IPS DF 6.9 (cell line): ENCODE data around the gene DENND4A.

ENCODE experiments used
- DNase-seq: peaks from one replicate; pipeline ENCODE4 v3.0.0-alpha.2; 2013; ENCODE audit warnings: low read depth, low spot score
- H3K27ac ChIP-seq: one replicate; pipeline ENCODE4 v1.5.1; 2013; ENCODE audit warnings: low read length, control low read depth
- H3K27me3 ChIP-seq: 2 replicates; pipeline ENCODE4 v1.6.1; 2013; ENCODE audit warnings: mild to moderate bottlenecking, low read length; ENCODE audit not compliant: control insufficient read depth, insufficient read depth
- H3K36me3 ChIP-seq: 2 replicates; pipeline ENCODE4 v1.6.1; 2013; ENCODE audit warnings: low read length; ENCODE audit not compliant: control insufficient read depth, insufficient read depth
- H3K4me1 ChIP-seq: 2 replicates; pipeline ENCODE4 v1.6.1; 2013; ENCODE audit warnings: low read length; ENCODE audit not compliant: control insufficient read depth, insufficient read depth
- H3K4me3 ChIP-seq: 2 replicates; pipeline ENCODE4 v1.5.1; 2013; ENCODE audit warnings: mild to moderate bottlenecking, low read length
- H3K9me3 ChIP-seq: 2 replicates; pipeline ENCODE4 v1.6.1; 2013; ENCODE audit warnings: low read length, inconsistent platforms; ENCODE audit not compliant: control insufficient read depth, insufficient read depth
- WGBS: extraction: QIAGEN DNeasy Blood & Tissue Kit; methylation state at CpG from one replicate; pipeline ENCODE4 v1.1.7; 2013; ENCODE audit warnings: mixed read lengths, missing lambda C conversion rate; ENCODE audit not compliant: insufficient read length, insufficient coverage; 5-methylcytosine and 5-hydroxymethylcytosine counted together

The DENND4A gene

GRCh38 chr15:65832549-65833364, 40.7 kb upstream of the DENND4A start:
- DNase-seq = peak; percentile 71
- no peak overlapping the region for H3K4me3 ChIP-seq
- H3K36me3 ChIP-seq = no peaks in the 10 kb centered on the region
- peaks cover 1% of the 10 kb centered on the region; the same call in 1 of the 2 replicates for H3K4me1 ChIP-seq
- no peaks in the 10 kb centered on the region for H3K27me3 ChIP-seq
- no peak overlapping the region for H3K27ac ChIP-seq
- no CpG with 5 or more reads among the region's 8 CpGs for WGBS
- H3K9me3 ChIP-seq = no peaks in the 10 kb centered on the region

- no peak overlapping the region for H3K4me3 ChIP-seq
- H3K4me1 ChIP-seq = peaks cover 1% of the 10 kb centered on the region; the same call in 1 of the 2 replicates
- no peak overlapping the region for H3K27ac ChIP-seq
- H3K27me3 ChIP-seq = no peaks in the 10 kb centered on the region
- H3K9me3 ChIP-seq = no peaks in the 10 kb centered on the region
- H3K36me3 ChIP-seq = no peaks in the 10 kb centered on the region
- DNase-seq = no peak
- WGBS = no CpG with 5 or more reads among the region's 7 CpGs
Measured at GRCh38 chr15:65829130-65829764, 37.2 kb upstream of the DENND4A start.

- Histone ChIP-seq H3K27me3 (no peaks in the 10 kb centered on the region), H3K27ac (no peak overlapping the region), H3K4me1 (no peaks in the 10 kb centered on the region), H3K4me3 (no peak overlapping the region), H3K36me3 (no peaks in the 10 kb centered on the region), H3K9me3 (no peaks in the 10 kb centered on the region)
- no peak for DNase-seq
- WGBS = no CpG with 5 or more reads among the region's 2 CpGs
Measured at GRCh38 chr15:65828585-65828984, 36.5 kb upstream of the DENND4A start.

GRCh38 chr15:65827065-65827464, 35.0 kb upstream of the DENND4A start:
- Histone ChIP-seq H3K27me3 (no peaks in the 10 kb centered on the region), H3K9me3 (no peaks in the 10 kb centered on the region), H3K27ac (no peak overlapping the region), H3K4me3 (no peak overlapping the region), H3K4me1 (no peaks in the 10 kb centered on the region), H3K36me3 (no peaks in the 10 kb centered on the region)
- no peak for DNase-seq
- no CpG with 5 or more reads among the region's 3 CpGs for WGBS

GRCh38 chr15:65824941-65825544, 33.0 kb upstream of the DENND4A start:
- H3K27me3 ChIP-seq = no peaks in the 10 kb centered on the region

GRCh38 chr15:65824031-65824743, 32.1 kb upstream of the DENND4A start:
- Histone ChIP-seq H3K9me3 (no peaks in the 10 kb centered on the region), H3K4me1 (no peaks in the 10 kb centered on the region), H3K27me3 (no peaks in the 10 kb centered on the region), H3K27ac (no peak overlapping the region), H3K36me3 (no peaks in the 10 kb centered on the region), H3K4me3 (no peak overlapping the region)
- DNase-seq = peak; percentile 66
- no CpG with 5 or more reads among the region's 7 CpGs for WGBS

More at GRCh38 chr15:65824941-65825544, 33.0 kb upstream of the DENND4A start:
- no peak overlapping the region for H3K4me3 ChIP-seq
- H3K9me3 ChIP-seq = no peaks in the 10 kb centered on the region
- WGBS = no CpG with 5 or more reads among the region's 5 CpGs
- DNase-seq = no peak
- no peaks in the 10 kb centered on the region for H3K4me1 ChIP-seq
- H3K36me3 ChIP-seq = no peaks in the 10 kb centered on the region
- no peak overlapping the region for H3K27ac ChIP-seq

GRCh38 chr15:65822316-65822715, 30.2 kb upstream of the DENND4A start:
- Histone ChIP-seq H3K4me3 (no peak overlapping the region), H3K27me3 (no peaks in the 10 kb centered on the region), H3K27ac (no peak overlapping the region), H3K36me3 (no peaks in the 10 kb centered on the region), H3K9me3 (no peaks in the 10 kb centered on the region), H3K4me1 (no peaks in the 10 kb centered on the region)
- DNase-seq = no peak
- no CpG with 5 or more reads among the region's 3 CpGs for WGBS

GRCh38 chr15:65821070-65821469, 29.0 kb upstream of the DENND4A start:
- Histone ChIP-seq H3K4me1 (no peaks in the 10 kb centered on the region), H3K27me3 (no peaks in the 10 kb centered on the region), H3K9me3 (no peaks in the 10 kb centered on the region), H3K4me3 (no peak overlapping the region), H3K36me3 (no peaks in the 10 kb centered on the region), H3K27ac (no peak overlapping the region)
- DNase-seq = no peak

GRCh38 chr15:65819563-65819960, 27.5 kb upstream of the DENND4A start:
- no CpG with 5 or more reads among the region's 3 CpGs for WGBS
- no peak overlapping the region for H3K27ac ChIP-seq
- DNase-seq = no peak
- H3K36me3 ChIP-seq = no peaks in the 10 kb centered on the region
- no peaks in the 10 kb centered on the region for H3K27me3 ChIP-seq
- no peaks in the 10 kb centered on the region for H3K4me1 ChIP-seq
- H3K4me3 ChIP-seq = no peak overlapping the region
- H3K9me3 ChIP-seq = no peaks in the 10 kb centered on the region

- no peak overlapping the region for H3K4me3 ChIP-seq
- no CpG with 5 or more reads among the region's 4 CpGs for WGBS
- no peaks in the 10 kb centered on the region for H3K27me3 ChIP-seq
- H3K36me3 ChIP-seq = no peaks in the 10 kb centered on the region
- H3K4me1 ChIP-seq = no peaks in the 10 kb centered on the region
- H3K27ac ChIP-seq = no peak overlapping the region
- H3K9me3 ChIP-seq = no peaks in the 10 kb centered on the region
- no peak for DNase-seq
Measured at GRCh38 chr15:65818927-65819562, 27.0 kb upstream of the DENND4A start.
